HUES6 (cell line): ENCODE results near the gene TNNI3.

ENCODE experiments used
- H3K27ac ChIP-seq: 2 replicates; pipeline ENCODE4 v1.7.0; 2013; ENCODE audit warnings: low read depth, mild to moderate bottlenecking, low read length, inconsistent platforms
- H3K27me3 ChIP-seq: 2 replicates; pipeline ENCODE4 v1.6.1; 2013; ENCODE audit warnings: low read length; ENCODE audit not compliant: control insufficient read depth, insufficient read depth
- H3K36me3 ChIP-seq: 2 replicates; pipeline ENCODE4 v1.6.1; 2013; ENCODE audit warnings: low read length; ENCODE audit not compliant: control insufficient read depth, insufficient read depth
- H3K4me1 ChIP-seq: 2 replicates; pipeline ENCODE4 v1.6.1; 2013; ENCODE audit warnings: low read length; ENCODE audit not compliant: control insufficient read depth, insufficient read depth
- H3K4me3 ChIP-seq: 2 replicates; pipeline ENCODE4 v1.5.1; 2013; ENCODE audit warnings: low read depth, low read length
- H3K9ac ChIP-seq: one replicate; pipeline ENCODE4 v1.6.1; 2013; ENCODE audit warnings: mild to moderate bottlenecking, low read length
- H3K9me3 ChIP-seq: 2 replicates; pipeline ENCODE4 v1.6.1; 2013; ENCODE audit warnings: low read depth, low read length; ENCODE audit not compliant: control insufficient read depth, insufficient read depth

Gene TNNI3

DNA sequence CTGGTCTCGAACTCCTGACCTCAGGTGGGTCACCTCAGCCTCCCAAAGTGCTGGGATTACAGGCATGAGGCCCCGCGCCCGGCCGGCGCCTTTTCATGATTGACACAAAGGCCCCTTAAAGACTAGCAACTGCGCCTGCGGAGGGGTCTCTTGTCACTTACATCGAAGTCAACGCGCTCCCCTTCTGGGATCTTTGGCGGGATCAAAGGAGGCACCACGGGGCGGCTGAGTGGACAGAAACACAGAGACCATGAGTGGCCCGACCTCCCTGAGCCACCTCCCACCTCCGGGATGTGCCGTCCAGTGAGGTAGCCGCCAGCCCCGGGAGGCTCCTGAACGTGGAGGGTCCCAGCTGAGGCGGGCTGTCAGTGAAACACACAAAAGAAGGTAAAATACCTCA, 15.8 kb downstream of the TNNI3 start:
- Histone ChIP-seq H3K9me3 (no peaks in the 10 kb centered on the region), H3K27ac (no peak overlapping the region), H3K36me3 (peaks cover 15% of the 10 kb centered on the region), H3K4me1 (peaks cover 4% of the 10 kb centered on the region), H3K4me3 (peak overlapping the region; percentile 38; the same call in 1 of the 2 replicates), H3K9ac (no peak overlapping the region), H3K27me3 (no peaks in the 10 kb centered on the region)

DNA sequence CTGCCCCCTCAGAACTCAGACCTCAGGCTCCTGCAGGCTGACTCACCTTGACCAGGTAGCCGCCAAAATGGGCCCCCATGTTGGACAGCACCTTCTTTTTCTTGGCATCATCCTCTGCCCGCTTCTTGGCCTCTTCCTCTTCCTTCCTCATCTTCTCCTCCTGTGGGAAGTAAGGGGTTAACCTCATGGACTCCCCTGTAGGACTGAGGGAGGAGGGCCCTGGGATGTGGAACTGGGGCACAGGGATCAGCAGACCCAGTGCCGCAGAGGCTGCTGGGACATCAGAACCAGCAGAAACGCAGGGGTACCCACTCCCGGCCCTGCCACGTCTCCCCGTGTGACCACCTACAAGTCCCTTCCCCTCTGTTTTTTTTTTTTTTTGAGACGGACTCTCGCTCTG, 19.6 kb downstream of the TNNI3 start:
- H3K27me3 ChIP-seq: no peaks in the 10 kb centered on the region
- no peaks in the 10 kb centered on the region for H3K9me3 ChIP-seq
- no peak overlapping the region for H3K4me3 ChIP-seq
- no peak overlapping the region for H3K27ac ChIP-seq
- peaks cover 11% of the 10 kb centered on the region for H3K36me3 ChIP-seq
- peaks cover 4% of the 10 kb centered on the region for H3K4me1 ChIP-seq
- no peak overlapping the region for H3K9ac ChIP-seq

DNA sequence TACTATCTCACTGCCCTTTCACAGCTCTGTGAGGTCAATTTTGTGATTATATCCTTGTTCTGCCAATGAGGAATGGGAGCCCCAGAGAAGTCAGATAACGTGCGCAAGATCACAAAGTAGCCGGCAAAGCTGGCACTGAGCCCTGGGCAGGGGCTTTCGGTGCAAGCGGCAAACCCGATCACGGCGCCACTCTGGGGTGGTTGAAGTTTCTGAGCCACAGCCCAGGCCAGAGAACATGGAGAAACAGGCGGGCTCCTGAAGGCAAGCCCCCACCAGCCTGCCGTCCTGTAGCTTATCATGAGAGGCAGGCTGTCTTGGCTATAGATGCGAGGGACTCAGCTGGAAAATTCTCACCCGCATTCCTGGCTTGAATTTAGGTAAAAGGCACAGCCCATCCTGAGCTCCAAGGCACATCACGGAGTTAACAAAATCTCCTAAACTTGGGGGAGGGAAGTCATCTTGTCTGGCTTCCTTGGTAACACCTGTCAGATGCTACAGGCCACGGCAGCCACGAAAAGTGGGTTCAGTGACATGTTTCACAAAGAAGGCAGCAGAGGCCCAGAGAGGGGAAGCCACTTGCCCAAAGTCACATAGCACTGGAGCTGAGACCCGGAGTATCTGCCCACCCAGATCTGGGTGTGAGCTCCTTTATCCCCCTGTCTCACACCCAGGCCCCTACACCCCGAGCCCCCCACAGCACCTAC, 21.0 kb downstream of the TNNI3 start:
- Histone ChIP-seq H3K4me1 (peaks cover 4% of the 10 kb centered on the region), H3K9ac (no peak overlapping the region), H3K9me3 (no peaks in the 10 kb centered on the region), H3K27me3 (no peaks in the 10 kb centered on the region), H3K36me3 (peaks cover 11% of the 10 kb centered on the region), H3K27ac (no peak overlapping the region), H3K4me3 (no peak overlapping the region)

DNA sequence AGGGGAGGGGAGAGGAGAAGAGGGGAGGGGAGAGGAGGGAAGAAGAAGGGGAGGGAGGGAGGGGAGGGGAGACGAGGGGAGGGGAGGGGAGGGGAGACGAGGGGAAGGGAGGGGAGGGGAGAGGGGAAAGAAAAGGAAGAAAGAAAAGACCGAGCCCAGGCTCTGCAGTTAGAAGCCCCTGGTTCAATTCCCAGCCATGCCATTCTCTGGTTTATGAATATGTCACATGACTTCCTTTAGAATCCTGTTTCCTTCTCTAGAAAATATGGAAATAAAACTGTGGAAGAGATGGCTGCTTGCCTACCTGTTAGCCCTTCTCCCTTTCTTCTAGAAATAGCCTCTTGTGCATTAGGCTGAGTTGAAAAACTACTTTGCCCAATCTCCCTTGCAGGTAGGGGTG, 22.8 kb downstream of the TNNI3 start:
- no peaks in the 10 kb centered on the region for H3K9me3 ChIP-seq
- H3K4me3 ChIP-seq: no peak overlapping the region
- H3K27me3 ChIP-seq: no peaks in the 10 kb centered on the region
- no peak overlapping the region for H3K9ac ChIP-seq
- peaks cover 11% of the 10 kb centered on the region for H3K36me3 ChIP-seq
- no peaks in the 10 kb centered on the region; the same call in 1 of the 2 replicates for H3K4me1 ChIP-seq
- H3K27ac ChIP-seq: no peak overlapping the region

DNA sequence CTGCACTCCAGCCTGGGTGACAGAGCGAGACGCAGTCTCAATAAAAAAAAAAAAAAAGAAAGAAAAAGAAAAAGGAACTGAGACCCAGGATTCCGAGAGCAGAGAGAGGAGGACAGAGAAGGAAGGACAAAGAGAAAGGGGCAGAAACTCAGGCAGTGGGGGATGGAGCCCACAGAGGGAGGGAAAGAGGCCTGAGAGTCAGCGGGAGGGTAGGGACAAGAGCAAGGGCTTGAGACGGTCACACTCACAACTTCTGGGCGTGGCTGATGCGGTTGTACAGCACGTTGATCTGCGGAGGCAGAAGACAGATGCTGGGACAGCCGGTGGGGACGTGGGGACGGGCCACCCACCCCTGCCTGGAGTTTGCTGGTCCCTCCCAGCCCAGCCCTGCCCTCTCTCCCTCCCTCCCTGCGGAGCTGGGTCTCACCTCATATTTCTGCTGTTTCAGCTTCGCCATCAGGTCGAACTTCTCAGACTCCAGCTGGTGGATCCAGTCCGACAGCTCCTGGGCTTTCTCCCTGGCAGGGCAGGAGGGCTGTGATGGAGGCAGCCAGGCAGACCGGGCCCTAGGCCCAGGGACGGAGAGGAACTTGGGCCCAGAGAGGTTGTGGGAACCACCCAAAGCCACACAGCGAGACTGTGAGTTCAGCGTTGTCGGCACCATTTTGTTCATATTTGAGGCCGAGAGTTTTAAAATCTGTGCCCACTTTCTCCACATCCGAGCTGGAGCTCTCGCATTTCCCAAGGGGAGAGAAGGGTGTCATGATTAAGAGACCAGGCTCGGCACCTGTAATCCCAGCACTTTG, 23.7 kb downstream of the TNNI3 start:
- no peak overlapping the region for H3K27ac ChIP-seq
- no peaks in the 10 kb centered on the region; the same call in 1 of the 2 replicates for H3K4me1 ChIP-seq
- peaks cover 10% of the 10 kb centered on the region for H3K36me3 ChIP-seq
- H3K4me3 ChIP-seq: no peak overlapping the region
- H3K9me3 ChIP-seq: no peaks in the 10 kb centered on the region
- peak overlapping the region; percentile 26 for H3K9ac ChIP-seq
- H3K27me3 ChIP-seq: no peaks in the 10 kb centered on the region

DNA sequence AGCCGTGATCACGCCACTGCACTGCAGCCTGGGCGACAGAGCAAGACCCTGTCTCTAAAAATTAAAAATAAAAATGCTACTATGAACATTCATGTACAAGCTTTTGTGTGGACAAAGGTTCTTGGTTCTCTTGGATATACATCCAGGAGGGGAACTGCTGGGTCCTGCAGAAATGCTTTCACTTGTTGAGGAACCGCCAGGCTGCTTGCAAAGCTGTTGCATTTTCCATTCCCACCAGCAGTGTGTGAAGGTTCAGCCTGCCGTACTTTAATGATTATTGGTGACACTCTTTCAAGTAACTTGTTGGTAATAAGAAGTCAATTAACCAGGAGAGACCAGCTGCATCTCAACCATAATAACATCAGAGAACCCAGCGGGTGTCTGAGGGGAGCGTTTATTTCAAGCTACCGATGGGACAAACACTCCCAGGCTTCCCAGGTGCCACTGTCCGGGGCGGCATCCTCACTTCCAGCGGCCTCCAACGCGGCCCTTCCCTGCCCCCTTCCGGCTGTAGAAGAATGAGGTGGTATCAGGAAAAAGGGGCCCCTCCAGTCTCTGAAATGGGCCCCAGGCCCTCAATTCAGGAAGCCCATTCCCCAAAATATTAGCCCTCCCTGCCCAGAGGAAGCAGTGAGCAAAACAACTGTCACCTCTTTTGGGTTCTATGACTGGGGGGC, 24.9 kb downstream of the TNNI3 start:
- H3K36me3 ChIP-seq: peaks cover 6% of the 10 kb centered on the region
- no peaks in the 10 kb centered on the region for H3K27me3 ChIP-seq
- no peak overlapping the region for H3K4me3 ChIP-seq
- H3K27ac ChIP-seq: no peak overlapping the region
- H3K9ac ChIP-seq: no peak overlapping the region
- H3K4me1 ChIP-seq: no peaks in the 10 kb centered on the region; the same call in 1 of the 2 replicates
- H3K9me3 ChIP-seq: no peaks in the 10 kb centered on the region

DNA sequence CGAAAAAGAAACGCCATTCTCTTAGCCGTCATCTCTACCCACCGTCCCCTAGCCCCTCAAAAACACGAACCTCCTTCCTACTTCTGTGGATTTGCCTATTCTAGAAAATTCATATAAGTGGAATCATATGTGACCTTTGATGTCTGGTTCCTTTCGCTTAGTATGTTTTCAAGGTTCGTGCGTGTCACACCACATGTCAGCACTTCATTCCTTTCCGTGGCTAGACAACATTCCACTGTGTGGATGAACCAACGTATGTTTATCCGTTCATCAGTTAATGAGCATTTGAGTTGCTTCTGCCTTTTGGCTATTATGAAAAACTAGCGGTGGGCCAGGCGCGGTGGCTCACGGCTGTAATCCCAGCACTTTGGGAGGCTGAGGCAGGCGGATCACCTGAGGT, 26.1 kb downstream of the TNNI3 start:
- peaks cover under 1% of the 10 kb centered on the region for H3K36me3 ChIP-seq
- H3K4me1 ChIP-seq: no peaks in the 10 kb centered on the region; the same call in 1 of the 2 replicates
- H3K27ac ChIP-seq: no peak overlapping the region
- H3K4me3 ChIP-seq: no peak overlapping the region
- no peak overlapping the region for H3K9ac ChIP-seq
- no peaks in the 10 kb centered on the region for H3K27me3 ChIP-seq
- H3K9me3 ChIP-seq: no peaks in the 10 kb centered on the region

DNA sequence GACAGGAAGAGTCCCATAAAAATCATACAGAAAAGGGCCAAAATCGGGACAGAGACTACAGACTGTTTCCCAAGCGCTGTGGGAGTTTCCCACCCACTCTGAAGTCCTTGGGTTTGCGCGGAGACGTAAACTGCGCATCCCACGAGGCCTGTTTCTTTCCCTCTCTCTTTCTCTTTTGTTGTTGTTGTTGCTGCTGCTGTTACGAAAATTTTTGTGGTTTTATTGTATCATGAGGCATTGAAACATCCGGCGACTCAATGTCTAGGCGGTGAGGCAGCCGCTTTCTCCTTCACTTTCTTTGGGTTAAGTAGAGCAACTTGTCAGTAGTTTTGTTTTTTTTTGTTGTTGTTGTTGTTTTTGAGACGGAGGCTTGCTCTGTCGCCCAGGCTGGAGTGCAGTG, 38.5 kb downstream of the TNNI3 start:
- Histone ChIP-seq H3K4me3 (peak overlapping the region; percentile 80), H3K27ac (no peak overlapping the region), H3K9ac (peak overlapping the region; percentile 52), H3K4me1 (peaks cover 13% of the 10 kb centered on the region; the same call in 1 of the 2 replicates), H3K36me3 (no peaks in the 10 kb centered on the region), H3K27me3 (no peaks in the 10 kb centered on the region), H3K9me3 (no peaks in the 10 kb centered on the region)

DNA sequence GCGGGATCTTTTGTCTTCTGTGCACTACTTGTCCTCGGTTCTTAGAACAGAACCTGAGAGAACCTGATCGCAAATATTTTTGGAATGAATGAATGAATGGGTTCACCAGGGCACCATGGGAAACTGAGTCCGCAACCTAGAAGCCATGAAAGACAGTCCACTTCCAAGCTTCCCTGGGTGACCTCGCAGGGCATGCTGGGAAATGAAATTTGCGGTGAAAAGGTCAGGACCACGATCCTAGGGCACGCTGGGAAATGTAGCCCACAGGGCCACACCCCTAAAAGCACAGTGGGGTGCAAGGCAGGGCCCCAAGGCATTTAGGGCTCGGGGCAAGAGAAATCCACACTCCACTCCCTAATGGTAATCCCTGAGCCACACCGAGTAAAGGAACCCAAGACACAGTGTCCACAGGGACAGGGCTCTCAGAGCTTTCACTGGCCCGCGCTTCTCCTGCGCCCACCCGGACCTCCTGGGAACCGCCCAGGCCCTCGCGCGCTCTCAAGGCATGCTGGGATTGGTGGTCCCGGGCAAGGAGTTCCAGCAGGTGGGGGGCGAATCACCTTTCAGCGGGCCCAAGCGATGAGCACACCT, 39.0 kb downstream of the TNNI3 start:
- H3K4me1 ChIP-seq: peaks cover 15% of the 10 kb centered on the region
- H3K27me3 ChIP-seq: no peaks in the 10 kb centered on the region
- H3K9ac ChIP-seq: peak overlapping the region; percentile 52
- no peaks in the 10 kb centered on the region for H3K9me3 ChIP-seq
- H3K36me3 ChIP-seq: no peaks in the 10 kb centered on the region
- no peak overlapping the region for H3K27ac ChIP-seq
- H3K4me3 ChIP-seq: peak overlapping the region; percentile 80

DNA sequence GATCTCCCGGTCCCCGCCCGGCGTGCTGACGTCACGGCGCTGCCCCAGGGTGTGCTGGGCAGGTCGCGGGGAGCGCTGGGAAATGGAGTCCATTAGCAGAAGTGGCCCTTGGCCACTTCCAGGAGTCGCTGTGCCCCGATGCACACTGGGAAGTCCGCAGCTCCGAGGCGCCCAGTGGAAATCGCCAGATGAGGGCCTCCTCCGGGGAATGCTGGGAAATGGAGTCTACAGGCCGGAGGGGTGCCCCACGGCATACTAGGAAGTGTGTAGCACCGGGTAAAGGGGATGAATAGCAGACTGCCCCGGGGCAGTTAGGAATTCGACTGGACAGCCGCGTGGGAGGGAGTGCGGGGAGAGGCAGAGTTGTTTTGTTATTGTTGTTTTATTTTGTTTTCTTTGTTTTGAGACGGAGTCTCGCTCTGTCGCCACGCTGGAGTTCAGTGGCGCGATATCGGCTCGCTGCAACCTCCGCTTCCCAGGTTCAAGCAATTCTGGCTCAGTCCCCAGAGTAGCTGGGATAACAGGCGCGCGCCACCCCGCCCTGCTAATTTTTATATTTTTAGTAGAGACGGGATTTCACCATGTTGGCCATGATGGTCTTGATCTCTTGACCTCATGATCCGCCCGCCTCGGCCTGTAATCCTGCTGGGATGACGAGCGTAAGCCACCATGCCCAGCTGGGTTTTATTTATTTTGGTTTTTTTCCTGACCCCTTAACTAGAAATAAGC, 39.7 kb downstream of the TNNI3 start:
- Histone ChIP-seq H3K4me3 (peak overlapping the region; percentile 80), H3K9ac (no peak overlapping the region), H3K9me3 (no peaks in the 10 kb centered on the region), H3K27me3 (no peaks in the 10 kb centered on the region), H3K27ac (no peak overlapping the region), H3K36me3 (no peaks in the 10 kb centered on the region), H3K4me1 (peaks cover 22% of the 10 kb centered on the region)
